Fibroblast of skin of left quadriceps (primary cell): ENCODE results near the gene COX4I1.

Experiments
- DNase-seq, 2 experiments: peaks; one replicate each; pipeline ENCODE4 v3.0.0-alpha.2; 2013; ENCODE audit warnings: low read depth in 2 of 2

The COX4I1 gene

GRCh38 chr16:85799497-85800320 is at the start of gene COX4I1, which contains the start of gene EMC8:
TSS of gene COX4I1 (plus strand) at chr16:85799695. CDS start at chr16:85801206, 1,511 bp downstream.
TSS of gene EMC8 (minus strand) at chr16:85799544. CDS start at chr16:85799295, 249 bp downstream.
- peak; percentile 82 for DNase-seq

GRCh38 chr16:85749771-85750145 is 49.7 kb upstream of the COX4I1 start:
- DNase-seq, result no peak

- no peak for DNase-seq
These were observed 49.2 kb upstream of the COX4I1 start for GRCh38 chr16:85750146-85750826.

DNA sequence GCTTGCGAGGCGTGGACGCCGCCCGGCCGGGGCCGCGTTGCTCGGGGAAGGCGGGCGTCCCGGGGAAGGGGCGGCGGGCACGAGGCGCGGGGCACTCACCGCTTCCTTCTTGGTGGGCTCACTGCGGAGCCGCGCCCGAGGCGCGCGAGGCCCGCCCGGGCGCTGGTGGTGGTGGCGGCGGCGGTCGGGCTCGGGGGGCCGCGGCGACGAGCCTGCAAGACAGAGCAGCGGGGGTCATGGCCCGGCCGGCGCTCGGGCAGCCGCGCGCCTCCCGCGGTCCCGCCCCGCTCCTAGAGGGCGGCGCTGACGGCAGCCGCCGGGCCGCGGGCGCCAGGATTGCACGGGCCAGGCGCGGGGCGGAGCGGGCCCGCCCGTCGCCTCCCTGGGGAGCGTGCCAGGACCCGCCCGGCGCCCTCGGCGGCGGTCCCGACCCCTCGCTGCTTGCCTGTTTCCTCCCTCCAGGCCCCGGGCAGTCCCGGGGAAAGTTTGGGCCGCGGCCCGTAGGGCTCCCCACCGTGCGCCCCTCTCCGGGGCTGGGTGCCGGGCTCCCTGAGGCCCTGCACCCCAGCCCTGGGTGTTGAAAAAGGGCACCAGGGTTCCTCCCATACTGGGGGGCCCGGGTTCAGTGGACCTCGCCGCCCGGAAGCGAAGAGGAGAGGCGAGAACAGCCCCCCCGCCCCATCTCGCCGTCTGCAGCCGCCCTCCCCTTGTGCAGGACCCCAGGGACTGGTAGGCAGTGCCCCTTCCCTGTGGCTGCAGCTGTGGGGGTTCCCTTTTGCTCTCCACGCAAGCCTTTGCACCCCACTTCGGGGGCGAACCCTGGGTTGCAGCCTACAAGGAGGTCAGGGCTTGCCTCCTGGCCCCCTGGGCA is 48.4 kb upstream of the COX4I1 start, which contains the start of gene C16orf74:
C16orf74 (minus strand) TSS at position 270 of the 871 bp plus-strand sequence. CDS start 15,879 bp downstream, outside the sequence.
- DNase-seq, result no peak

- no peak for DNase-seq
These were observed 47.6 kb upstream of the COX4I1 start for GRCh38 chr16:85751698-85752501.

DNA sequence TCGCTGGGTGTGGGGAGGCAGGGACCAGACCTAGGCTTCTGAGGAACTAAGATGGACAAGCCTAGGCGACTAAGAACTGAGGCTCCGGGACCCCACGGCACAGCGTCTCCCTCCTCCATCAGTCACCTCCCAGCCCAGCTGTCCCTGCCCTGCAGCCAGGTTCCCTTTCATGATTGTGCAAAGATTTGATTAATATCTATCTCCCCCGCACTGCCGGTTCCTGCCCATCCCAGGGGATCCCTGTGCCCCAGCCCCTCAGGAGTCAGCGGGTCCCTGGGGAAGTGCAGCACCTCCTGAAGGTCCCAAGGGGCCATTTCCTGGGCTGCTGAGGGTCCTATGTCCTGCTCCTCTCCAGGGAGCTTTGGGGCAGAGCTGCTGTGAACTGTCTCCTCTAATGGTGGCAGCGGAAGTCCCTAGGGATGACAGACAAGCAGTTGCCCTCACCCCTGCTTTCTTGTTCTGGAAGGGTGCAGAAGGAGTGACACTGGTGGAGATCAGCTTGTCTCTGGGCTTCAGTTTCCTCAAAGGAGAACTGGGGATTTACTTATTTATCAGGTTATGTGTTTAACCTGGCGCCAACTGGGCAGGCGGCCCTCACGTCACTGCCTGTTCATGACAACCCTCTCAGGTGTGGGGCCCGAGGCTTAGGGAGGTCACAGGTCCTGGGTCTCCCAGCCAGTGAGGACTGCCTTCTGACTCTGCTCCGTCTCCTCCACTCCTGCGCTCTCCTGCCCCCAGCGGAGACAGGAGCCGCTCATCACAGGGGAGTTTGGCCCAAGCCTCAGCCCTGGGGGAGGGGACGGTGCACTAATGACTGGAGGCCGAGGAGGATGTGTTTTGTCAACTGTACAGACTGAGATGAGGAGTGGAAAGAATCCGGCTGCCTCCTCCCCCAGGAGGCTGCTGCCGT is 46.7 kb upstream of the COX4I1 start:
- DNase-seq, result no peak

GRCh38 chr16:85753559-85753958 is 45.9 kb upstream of the COX4I1 start:
- DNase-seq, result no peak

DNA sequence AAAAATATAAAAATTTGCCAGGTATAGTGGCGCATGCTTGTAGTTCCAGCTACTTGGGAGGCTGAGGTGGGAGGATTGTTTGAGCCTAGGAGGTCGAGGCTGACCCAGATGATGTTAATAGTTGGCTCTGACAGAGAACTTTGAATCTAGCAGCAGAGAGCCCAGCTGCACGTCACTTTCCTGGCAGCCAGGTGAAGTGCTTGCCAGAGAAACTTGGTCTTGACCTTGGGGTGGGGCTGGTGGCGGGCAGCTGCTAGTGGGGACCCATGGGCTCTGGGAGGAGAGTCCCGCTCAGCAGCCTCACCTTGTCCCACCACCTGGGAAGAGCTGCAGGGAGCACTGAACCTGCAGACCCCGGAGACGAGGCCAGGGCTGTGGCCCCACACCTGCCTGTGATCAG is 45.5 kb upstream of the COX4I1 start:
- DNase-seq, result no peak

DNA sequence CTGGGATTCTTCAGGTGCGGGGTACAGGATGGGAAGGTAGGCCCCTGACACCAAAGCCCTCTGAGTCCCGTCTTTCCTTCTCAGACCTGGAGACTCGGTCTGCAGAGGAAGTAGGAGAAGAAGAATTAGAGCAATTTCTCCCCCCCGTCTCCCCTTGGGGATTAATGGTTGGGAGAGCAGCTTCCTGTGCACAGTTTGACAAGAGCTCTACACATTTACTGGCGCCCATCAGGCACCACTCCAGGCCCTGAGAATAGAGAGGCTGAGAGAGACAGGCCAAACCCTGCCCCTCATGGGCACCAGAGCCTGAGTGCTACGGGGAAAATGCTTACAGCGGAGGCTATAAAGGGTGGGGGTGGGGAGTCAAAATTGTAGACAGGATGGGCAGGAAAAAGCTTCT is 45.1 kb upstream of the COX4I1 start:
- DNase-seq, result no peak

DNA sequence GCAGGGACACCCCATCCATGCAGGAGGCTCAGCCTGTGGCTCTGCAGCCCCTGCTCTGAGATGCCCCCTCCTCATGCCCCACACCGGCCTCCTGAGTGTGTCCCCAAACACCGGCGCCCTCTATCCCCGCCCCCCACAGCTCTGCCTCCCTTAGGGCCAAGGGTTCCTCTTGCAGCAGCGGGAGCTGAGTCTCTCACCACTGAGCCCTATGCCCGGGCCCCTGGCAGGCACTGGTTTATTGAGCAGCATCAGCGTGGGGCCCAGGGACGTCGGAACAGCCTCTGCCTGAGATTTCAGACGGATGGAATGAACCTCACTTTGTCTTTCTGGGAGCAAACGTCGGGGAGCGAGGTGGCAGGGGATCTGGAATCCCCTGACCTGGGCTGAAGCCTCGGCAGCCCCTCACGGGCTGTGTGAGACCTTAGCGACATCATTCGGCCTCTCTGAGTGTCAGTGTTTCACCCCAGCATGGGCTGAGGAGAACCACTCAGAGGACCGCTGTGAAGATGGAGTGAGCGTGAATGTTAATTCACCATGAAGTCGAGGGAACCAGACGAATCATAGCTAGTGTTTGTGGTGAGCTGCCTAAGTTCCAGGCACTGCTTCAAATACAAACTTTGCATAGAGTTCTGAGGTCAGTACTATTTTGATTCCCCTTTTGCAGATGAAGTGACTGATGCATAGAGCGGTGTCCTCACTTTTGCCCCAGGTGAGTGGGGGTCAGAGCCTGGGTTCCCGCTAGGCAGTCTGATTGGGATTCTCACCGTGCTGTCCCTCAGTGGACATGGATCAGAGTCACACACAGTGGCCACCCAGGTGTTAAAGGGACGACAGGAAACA is 43.3 kb upstream of the COX4I1 start:
- no peak for DNase-seq

DNA sequence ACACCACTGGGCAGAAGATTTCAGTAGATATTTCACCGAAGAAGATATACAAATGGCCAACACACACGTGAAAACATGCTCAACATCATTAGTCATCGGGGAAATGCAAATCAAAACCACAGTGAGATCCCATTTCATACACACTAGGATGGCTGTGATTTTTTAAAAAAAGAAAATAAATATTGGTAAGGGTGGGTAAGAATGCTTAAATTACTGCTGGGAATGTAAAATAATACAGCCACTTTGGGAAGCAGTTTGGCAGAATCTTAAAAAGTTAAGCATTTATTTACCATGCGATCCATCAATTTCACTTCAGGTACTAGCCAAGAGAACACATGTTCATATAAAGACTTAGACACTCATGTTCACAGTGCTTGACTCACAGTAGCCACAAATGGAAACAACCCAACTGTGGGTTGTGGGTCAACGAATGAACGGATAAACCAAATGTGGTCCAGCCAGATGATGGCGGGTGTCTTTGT is 42.1 kb upstream of the COX4I1 start:
- DNase-seq, result no peak

DNA sequence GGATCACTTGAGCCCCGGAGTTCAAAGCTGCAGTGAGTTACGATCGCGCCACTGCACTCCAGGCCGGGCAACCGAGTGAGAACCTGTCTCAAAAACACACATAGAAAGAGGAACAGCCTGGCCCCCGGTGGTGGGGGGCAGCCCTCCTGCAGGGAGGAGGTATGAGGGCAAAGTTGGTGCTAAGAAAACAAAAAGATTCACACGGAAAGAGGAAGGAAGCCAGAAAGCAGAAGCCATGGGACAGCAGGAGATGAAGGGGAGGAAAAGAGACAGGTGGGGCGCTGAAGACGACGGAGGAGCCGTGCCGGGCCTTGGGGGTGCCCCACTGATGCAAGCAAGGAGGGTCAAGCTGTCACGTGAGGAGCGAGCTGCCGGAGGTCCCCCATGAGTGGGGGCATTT is 40.4 kb upstream of the COX4I1 start:
- DNase-seq, result no peak

GRCh38 chr16:85759631-85760419 is 39.7 kb upstream of the COX4I1 start:
- DNase-seq, result no peak

DNA sequence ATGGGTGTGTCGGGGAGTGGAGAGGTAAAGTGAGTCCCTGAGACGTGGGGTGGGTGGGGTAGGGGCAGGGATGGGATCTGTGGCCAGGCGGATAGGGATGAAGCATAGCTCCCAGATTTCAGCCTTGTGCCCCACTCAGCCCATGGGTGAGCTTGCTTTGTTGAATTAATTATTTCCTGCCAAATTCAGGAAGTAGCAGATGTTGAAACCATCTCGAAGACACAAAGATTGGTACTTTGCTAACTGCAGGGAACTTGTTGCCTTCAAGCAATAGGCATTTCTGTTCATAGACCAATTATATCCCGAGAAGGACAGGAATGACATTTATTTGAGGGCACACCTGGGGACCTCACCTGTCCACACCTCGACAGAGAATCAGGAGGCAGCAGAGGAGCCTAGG is 37.6 kb upstream of the COX4I1 start:
- DNase-seq, result no peak

GRCh38 chr16:85762970-85763369 is 36.5 kb upstream of the COX4I1 start:
- DNase-seq, result no peak

DNA sequence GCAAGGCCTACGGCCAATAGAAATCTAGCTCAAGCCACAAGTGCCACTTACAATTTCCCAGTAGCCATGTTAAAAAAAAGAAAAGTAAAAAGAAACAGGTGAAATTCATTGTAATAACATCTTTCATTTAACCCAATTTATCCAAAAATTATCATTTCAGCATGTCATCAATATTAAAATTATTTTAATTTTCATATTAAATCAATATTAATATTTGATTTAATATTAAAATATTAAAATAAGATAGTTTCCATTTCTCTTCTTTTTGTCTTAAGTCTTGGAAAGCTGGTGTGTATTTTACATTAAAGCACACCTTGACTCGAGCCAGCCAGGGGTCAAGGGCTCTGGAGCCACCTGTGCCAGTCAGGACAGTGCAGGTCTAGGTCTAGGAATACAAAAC is 35.9 kb upstream of the COX4I1 start:
- no peak for DNase-seq

DNA sequence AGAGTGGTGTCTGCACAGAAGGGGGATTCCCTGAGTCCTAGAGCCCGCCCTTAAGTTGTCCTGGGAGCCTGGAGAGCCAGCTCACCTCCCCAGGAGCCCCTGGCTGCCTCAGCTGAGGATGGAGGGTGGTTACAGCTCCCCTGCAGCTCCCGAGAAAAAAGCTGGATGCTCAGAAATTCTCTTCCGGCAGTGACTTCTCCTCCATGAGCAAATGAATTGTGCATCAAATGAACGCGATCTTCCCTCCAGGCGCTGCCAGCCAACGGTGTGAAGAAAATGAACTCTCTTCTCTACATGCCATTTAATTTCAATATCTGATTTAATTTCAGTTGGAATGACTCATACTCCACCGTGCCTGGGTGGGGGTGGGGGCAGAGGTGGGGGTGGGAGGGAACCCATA is 34.3 kb upstream of the COX4I1 start:
- DNase-seq, result no peak

DNA sequence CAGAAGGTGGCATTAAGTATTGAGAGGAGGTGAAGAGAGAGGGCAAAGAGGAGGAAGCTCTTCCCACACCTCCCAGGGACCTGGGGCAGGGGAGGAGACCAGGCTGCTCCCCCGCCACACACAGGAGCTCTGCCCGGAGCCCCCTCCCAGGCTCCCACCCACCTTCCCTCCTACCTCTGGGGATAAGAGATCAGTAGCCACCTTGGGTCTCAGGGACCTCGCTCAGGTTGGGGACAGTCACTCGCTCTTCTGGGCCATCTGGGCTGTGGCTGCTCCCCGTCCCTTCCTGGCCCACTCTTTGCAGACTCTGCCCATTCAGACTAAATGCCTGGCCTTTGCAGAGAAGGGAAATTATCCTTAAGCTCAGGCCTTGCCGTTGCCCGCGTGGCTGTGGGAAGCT is 33.7 kb upstream of the COX4I1 start:
- DNase-seq, result no peak
